Epithelial cell of proximal tubule (primary cell): ENCODE measurements around the gene ACOXL. TPM values are rescaled to one million over a fixed set of nuclear protein-coding genes. Genes with fewer than 3 reads are reported as not detected.

Source experiments
- DNase-seq: peaks from one replicate; pipeline ENCODE4 v3.0.0-alpha.2; 2011; ENCODE audit warnings: low read depth
- H3K4me3 ChIP-seq: 2 replicates; pipeline ENCODE4 v1.5.1; 2011; ENCODE audit warnings: low read depth, mild to moderate bottlenecking, low read length
- CTCF ChIP-seq: conservative IDR thresholded peaks from 2 replicates; pipeline ENCODE4 v1.5.1; 2012; ENCODE audit warnings: low read depth, mild to moderate bottlenecking, low read length
- total RNA-seq: library from RNA; depleted of rRNA; stranded (reverse); fragments of >200 nt; gene quantifications from 2 replicates; pipeline ENCODE4 v1.2.3, GENCODE V29; 2015

The ACOXL gene
- total RNA-seq, 1 donor from 2014 or later = 0.06 TPM

GRCh38 chr2:110931648-110932047 lies 199.3 kb downstream of the ACOXL start:
- no peak for TF ChIP-seq CTCF
- no peak for DNase-seq

GRCh38 chr2:110933420-110933819 lies 201.0 kb downstream of the ACOXL start:
- H3K4me3 ChIP-seq = no peak overlapping the region
- no peak for TF ChIP-seq CTCF
- no peak for DNase-seq

More at GRCh38 chr2:110931648-110932047, 199.3 kb downstream of the ACOXL start:
- no peak overlapping the region for H3K4me3 ChIP-seq

- no peak overlapping the region for H3K4me3 ChIP-seq
- no peak for DNase-seq
- no peak for TF ChIP-seq CTCF
Measured at GRCh38 chr2:110934948-110935347, 202.6 kb downstream of the ACOXL start.

- TF ChIP-seq CTCF = no peak
- no peak overlapping the region for H3K4me3 ChIP-seq
- no peak for DNase-seq
Measured at GRCh38 chr2:110940376-110940910, 208.1 kb downstream of the ACOXL start.

GRCh38 chr2:110941226-110941625 lies 208.9 kb downstream of the ACOXL start:
- no peak for TF ChIP-seq CTCF

GRCh38 chr2:110943070-110943634 lies 210.8 kb downstream of the ACOXL start:
- DNase-seq = no peak
- H3K4me3 ChIP-seq = no peak overlapping the region
- no peak for TF ChIP-seq CTCF

More at GRCh38 chr2:110941226-110941625, 208.9 kb downstream of the ACOXL start:
- DNase-seq = no peak
- H3K4me3 ChIP-seq = no peak overlapping the region

GRCh38 chr2:110946902-110947301 lies 214.5 kb downstream of the ACOXL start:
- no peak overlapping the region for H3K4me3 ChIP-seq
- no peak for TF ChIP-seq CTCF
- DNase-seq = no peak
